GM12865 (cell line): ENCODE results near the gene PDK3.

Experiments used
- DNase-seq: peaks from one replicate; pipeline ENCODE4 v3.0.0; 2010; ENCODE audit warnings: low read depth
- H3K4me3 ChIP-seq: 2 replicates; pipeline ENCODE4 v1.5.1; 2011; ENCODE audit warnings: mild to moderate bottlenecking, low read depth, low read length, control low read depth
- TF ChIP-seq, protein P1 (sequence below): IDR thresholded peaks from 2 replicates; pipeline ENCODE4 v1.5.1; 2011; ENCODE audit warnings: low read length, control low read depth, low read depth, inconsistent platforms; ENCODE audit not compliant: insufficient read depth; ENCODE audit errors: missing control alignments

PDK3 gene

DNA sequence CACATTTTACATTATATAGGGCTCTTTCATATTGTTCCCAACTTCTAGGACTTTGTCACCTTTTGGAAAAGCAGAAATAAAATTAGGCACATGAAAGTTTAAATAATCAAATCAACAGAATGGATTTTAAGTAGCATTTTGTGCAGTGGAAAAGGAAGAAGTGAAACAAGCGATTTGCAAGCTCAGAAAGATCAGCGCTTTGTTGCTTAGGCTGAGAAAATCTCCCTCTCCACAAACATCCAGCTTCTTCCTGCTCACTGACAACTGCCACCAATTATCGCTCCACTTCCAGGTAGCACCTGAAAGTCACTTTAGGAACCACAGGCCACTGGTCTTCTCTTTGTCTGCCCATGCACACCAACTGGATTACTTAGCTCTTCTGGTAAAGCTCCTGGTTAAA is 2.0 kb upstream of the PDK3 start:
- H3K4me3 ChIP-seq = no peak overlapping the region
- TF ChIP-seq, protein P1, sequence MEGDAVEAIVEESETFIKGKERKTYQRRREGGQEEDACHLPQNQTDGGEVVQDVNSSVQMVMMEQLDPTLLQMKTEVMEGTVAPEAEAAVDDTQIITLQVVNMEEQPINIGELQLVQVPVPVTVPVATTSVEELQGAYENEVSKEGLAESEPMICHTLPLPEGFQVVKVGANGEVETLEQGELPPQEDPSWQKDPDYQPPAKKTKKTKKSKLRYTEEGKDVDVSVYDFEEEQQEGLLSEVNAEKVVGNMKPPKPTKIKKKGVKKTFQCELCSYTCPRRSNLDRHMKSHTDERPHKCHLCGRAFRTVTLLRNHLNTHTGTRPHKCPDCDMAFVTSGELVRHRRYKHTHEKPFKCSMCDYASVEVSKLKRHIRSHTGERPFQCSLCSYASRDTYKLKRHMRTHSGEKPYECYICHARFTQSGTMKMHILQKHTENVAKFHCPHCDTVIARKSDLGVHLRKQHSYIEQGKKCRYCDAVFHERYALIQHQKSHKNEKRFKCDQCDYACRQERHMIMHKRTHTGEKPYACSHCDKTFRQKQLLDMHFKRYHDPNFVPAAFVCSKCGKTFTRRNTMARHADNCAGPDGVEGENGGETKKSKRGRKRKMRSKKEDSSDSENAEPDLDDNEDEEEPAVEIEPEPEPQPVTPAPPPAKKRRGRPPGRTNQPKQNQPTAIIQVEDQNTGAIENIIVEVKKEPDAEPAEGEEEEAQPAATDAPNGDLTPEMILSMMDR = no peak
- DNase-seq = peak; percentile 21

DNA sequence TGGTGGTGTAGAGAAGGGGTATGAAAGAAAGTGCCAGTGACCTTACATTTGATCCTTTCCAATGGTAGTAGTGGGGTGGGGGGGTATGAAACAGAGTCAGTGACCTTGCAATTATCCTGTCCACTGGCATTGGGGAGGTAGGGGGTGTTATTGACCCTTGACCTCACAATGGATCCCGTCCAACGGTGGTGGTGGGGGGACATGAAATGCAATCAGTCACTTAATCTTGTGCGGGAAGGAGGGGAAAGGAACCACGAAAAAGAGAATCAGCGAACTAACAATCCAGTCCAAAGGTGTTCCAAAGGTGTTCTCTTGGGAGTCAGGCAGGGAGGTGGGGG is 619 bp upstream of the PDK3 start:
- TF ChIP-seq, protein P1 = no peak
- no peak for DNase-seq

DNA sequence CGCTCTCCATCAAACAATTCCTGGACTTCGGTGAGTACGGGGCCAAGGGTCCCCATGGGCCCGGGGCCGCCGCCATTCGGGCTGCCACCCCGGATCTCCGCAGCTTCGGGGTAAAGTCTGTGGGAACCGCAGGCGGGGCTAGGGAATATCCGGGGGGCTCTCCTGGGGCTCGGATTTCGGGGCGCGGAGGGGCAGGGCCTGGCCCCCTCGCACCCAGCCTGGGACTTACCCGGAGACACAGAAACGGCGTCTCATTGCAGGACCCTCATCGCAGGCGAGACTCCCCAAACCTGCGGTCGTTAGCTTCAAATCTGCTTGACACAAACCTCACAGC is 413 bp downstream of the PDK3 start:
- DNase-seq = no peak
- peak overlapping the region; percentile 85 for H3K4me3 ChIP-seq
- TF ChIP-seq, protein P1 = no peak

More for the DNA sequence above, 619 bp upstream of the PDK3 start:
- peak overlapping the region; percentile 85 for H3K4me3 ChIP-seq

DNA sequence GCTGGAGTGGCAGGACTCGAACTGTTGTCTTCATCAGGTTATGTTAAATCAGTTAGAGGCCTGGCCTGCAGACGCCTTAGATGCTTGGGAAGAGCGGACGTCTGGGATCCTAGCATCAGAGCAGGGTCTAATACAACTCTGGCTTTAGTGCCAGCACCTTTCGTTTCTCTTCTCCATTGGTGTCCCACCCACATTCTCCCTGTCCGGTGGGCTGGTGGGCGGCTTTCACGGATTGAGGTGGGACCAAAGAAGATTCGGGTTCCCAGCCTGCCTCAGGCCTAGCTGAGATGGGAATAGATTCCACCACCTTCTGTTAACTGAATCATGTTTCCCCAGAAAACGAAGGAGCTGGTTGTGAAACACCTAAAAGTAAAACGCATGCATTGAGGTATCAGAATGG is 939 bp downstream of the PDK3 start:
- no peak for DNase-seq
- H3K4me3 ChIP-seq = peak overlapping the region; percentile 85
- TF ChIP-seq, protein P1 = no peak

DNA sequence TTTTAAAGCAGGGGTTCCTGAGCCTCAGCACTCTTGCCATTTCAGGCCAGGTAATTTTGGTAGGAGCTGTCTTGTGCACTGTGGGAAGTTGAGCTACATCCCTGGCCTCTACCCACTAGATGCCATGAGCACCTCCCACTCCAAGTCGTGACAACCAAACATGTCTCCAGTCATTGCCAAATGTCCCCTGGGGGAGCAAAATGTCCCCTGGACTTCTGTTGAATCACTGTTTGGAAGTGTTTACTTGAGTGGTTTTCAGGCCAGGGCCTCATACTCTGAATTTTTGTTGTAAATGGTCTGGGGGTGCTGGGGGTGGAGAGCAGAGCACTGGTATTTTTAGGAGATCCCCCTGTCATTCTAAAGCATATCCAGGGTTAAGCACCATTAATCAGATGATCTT is 3.2 kb downstream of the PDK3 start:
- TF ChIP-seq, protein P1 = no peak

DNA sequence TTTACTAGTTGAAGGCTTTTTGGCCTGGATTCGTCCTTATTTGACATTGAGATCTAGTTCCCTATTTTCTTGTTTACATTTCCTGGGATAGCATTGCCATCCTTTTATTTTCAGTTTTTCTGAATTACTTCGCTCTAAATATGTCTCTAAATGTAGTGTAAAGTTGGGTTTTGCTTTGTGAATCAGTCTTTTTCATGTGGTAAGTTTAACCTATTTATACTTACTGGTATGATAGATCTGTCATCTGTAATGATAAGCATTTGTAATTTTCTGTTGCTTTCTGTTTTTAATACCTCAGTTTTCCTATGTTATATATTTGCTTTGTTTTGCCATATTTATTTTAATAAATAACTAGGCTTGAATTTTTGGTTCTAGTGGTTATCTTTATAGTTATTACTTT is 6.7 kb downstream of the PDK3 start:
- DNase-seq = no peak
- TF ChIP-seq, protein P1 = no peak
- no peak overlapping the region for H3K4me3 ChIP-seq

More for the DNA sequence above, 3.2 kb downstream of the PDK3 start:
- H3K4me3 ChIP-seq = no peak overlapping the region
- no peak for DNase-seq

DNA sequence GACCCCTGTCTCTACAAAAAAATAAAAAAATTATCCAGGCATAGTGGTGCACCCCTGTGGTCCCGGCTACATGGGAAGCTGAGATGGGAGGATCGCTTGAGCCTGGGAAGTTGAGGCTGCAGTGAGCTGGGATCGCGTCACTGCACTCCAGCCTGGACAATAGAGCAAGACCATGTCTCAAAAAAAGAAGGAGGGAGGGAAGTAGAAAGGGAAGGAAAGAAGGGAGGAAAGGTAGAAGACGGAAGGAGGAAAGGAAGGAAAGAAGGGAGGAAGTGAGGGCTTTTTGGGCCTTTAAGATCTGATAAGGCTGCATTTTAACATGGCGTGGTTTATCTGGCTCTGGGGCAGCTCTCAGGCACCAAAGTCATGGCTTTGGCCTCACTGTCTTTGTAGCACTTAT is 10.4 kb downstream of the PDK3 start:
- no peak for DNase-seq
- no peak overlapping the region for H3K4me3 ChIP-seq
- TF ChIP-seq, protein P1 = no peak
